HepG2 (cell line): ENCODE data around the gene HEXD.

Experiments used
- CTCF ChIP-seq: sonication (generic); formaldehyde crosslinking; IDR thresholded peaks from 2 replicates; pipeline ENCODE4 v1.5.0; 2020; ENCODE audit warnings: mild to moderate bottlenecking, missing genetic modification reagents, moderate library complexity
- EZH2 ChIP-seq: conservative IDR thresholded peaks from 2 replicates; pipeline ENCODE4 v1.6.1; 2012; ENCODE audit warnings: mild to moderate bottlenecking, low read depth, low read length, moderate library complexity
- FOXO1 ChIP-seq: sonication (generic); formaldehyde crosslinking; IDR thresholded peaks from 2 replicates; pipeline ENCODE4 v1.4.0; 2020; ENCODE audit warnings: missing genetic modification reagents
- MLX ChIP-seq: IDR thresholded peaks from 2 replicates; pipeline ENCODE4 v1.6.1; 2016
- POLR2AphosphoS5 ChIP-seq: IDR thresholded peaks from 2 replicates; pipeline ENCODE4 v1.6.1; 2012; ENCODE audit warnings: low read depth, low read length
- RNF219 ChIP-seq: sonication (generic); formaldehyde crosslinking; IDR thresholded peaks from 2 replicates; pipeline ENCODE4 v1.5.0; 2020; ENCODE audit warnings: mild to moderate bottlenecking, missing genetic modification reagents
- ZFX ChIP-seq: sonication (generic); formaldehyde crosslinking; IDR thresholded peaks from 2 replicates; pipeline ENCODE4 v1.4.0; 2020; ENCODE audit warnings: mild to moderate bottlenecking, low read depth, missing genetic modification reagents, moderate library complexity
- ZNF12 ChIP-seq: sonication (generic); formaldehyde crosslinking; IDR thresholded peaks from 2 replicates; pipeline ENCODE4 v1.5.0; 2020; ENCODE audit warnings: missing genetic modification reagents
- ZNF362 ChIP-seq: sonication (generic); formaldehyde crosslinking; IDR thresholded peaks from 2 replicates; pipeline ENCODE4 v1.4.0; 2020; ENCODE audit warnings: missing genetic modification reagents, mild to moderate bottlenecking, borderline replicate concordance
- ZNF501 ChIP-seq: sonication (generic); formaldehyde crosslinking; IDR thresholded peaks from 2 replicates; pipeline ENCODE4 v1.5.1; 2020; ENCODE audit warnings: mild to moderate bottlenecking, moderate library complexity, missing genetic modification reagents
- ZNF687 ChIP-seq: sonication (generic); formaldehyde crosslinking; IDR thresholded peaks from 2 replicates; pipeline ENCODE4 v1.5.1; 2020; ENCODE audit warnings: mild to moderate bottlenecking, missing genetic modification reagents, moderate library complexity

- no peak for TF ChIP-seq MLX (CRISPR knock-in tag)
- no peak for TF ChIP-seq EZH2
- TF ChIP-seq ZNF687 (CRISPR knock-in tag) = no peak
- no peak for TF ChIP-seq CTCF
- no peak for TF ChIP-seq ZNF501 (CRISPR knock-in tag)
- no peak for TF ChIP-seq FOXO1 (CRISPR knock-in tag)
- TF ChIP-seq ZNF12 (CRISPR knock-in tag) = no peak
- no peak for TF ChIP-seq POLR2AphosphoS5
- no peak for TF ChIP-seq RNF219 (CRISPR knock-in tag)
- no peak for TF ChIP-seq ZNF362 (CRISPR knock-in tag)
- TF ChIP-seq ZFX (CRISPR knock-in tag) = no peak
Observed at GRCh38 chr17:82446649-82447048, 28.5 kb downstream of the HEXD start.
